ENCODE measurements around the gene SLC29A1. TPM values are rescaled to one million over a fixed set of nuclear protein-coding genes. Genes with fewer than 3 reads are reported as not detected.
A peak's percentile ranks its signal among the peaks of the same experiment; 100 is the strongest.

SLC29A1 gene
- total and polyA plus RNA-seq, 2 of the 8 experiments (the other 6 are each of a cell fraction or from before 2014, with no cell fraction given): 187 to 558 TPM

GRCh38 chr6:44251576-44252524 is 28.5 kb downstream of the SLC29A1 start (continued):
- TF ChIP-seq CBX8 (IDR thresholded peaks at IDR 0.05; ENCODE audit: borderline replicate concordance, low read depth, low read length) (no peak), POLR2A (IDR thresholded peaks at IDR 0.05; ENCODE audit: control extremely low read depth in 1 of 2, low read depth in 2 of 2, low read length in 2 of 2) (peak; percentile 38 to 84), CTBP2 (IDR thresholded peaks at IDR 0.05; ENCODE audit: borderline replicate concordance, insufficient read depth, insufficient read length, low read length) (no peak), EZH2 (IDR thresholded peaks at IDR 0.05; ENCODE audit: low read depth, low read length, severe bottlenecking) (no peak), CEBPB (IDR thresholded peaks at IDR 0.05; ENCODE audit: low read depth, low read length) (no peak), BACH1 (IDR thresholded peaks at IDR 0.05; ENCODE audit: low read length) (no peak), ASH2L (IDR thresholded peaks at IDR 0.05; ENCODE audit: low read length) (no peak)
